B cell (primary cell): ENCODE measurements around the gene MAD2L1.

ENCODE experiments used
- EZH2 ChIP-seq: IDR thresholded peaks from 2 replicates; pipeline ENCODE4 v1.6.1; 2012; ENCODE audit warnings: borderline replicate concordance, low read depth, mild to moderate bottlenecking, moderate library complexity, low read length; ENCODE audit not compliant: insufficient read depth, poor library complexity, severe bottlenecking
- TF ChIP-seq, protein P1 (sequence below): fragments of 200-600 bp; IDR thresholded peaks from one replicate; pipeline ENCODE4 v1.8.0; 2022; ENCODE audit warnings: antibody characterized with exemption, mild to moderate bottlenecking

DNA sequence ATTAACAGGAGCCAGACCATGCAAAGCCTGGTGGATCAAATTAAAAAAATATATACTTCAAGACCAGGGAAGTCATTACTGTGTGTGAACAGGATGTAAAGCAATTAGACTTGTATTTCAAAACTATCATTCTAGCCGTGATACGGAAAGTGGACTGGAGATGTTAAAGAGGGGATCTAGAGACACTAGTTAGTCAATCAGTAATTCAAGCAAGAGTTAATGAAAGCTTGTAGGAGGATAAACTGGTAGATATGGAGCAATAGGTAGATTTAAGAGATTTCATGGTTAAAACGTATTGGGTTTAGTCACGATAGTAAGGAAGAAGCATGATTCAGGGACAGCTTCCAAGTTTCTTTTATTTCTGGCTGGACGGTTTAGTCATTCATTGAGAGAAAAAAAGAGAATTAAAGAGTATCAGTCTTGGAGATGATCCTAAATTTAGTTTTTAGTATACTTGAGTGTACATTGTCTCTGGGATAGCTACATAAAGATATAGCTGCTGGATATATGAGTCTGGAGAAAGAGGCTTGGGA is 3.9 kb downstream of the MAD2L1 start:
- TF ChIP-seq, protein P1, sequence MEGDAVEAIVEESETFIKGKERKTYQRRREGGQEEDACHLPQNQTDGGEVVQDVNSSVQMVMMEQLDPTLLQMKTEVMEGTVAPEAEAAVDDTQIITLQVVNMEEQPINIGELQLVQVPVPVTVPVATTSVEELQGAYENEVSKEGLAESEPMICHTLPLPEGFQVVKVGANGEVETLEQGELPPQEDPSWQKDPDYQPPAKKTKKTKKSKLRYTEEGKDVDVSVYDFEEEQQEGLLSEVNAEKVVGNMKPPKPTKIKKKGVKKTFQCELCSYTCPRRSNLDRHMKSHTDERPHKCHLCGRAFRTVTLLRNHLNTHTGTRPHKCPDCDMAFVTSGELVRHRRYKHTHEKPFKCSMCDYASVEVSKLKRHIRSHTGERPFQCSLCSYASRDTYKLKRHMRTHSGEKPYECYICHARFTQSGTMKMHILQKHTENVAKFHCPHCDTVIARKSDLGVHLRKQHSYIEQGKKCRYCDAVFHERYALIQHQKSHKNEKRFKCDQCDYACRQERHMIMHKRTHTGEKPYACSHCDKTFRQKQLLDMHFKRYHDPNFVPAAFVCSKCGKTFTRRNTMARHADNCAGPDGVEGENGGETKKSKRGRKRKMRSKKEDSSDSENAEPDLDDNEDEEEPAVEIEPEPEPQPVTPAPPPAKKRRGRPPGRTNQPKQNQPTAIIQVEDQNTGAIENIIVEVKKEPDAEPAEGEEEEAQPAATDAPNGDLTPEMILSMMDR: no peak
- TF ChIP-seq EZH2: no peak
